Kidney capillary endothelial cell (primary cell): Measurements from ENCODE around the gene APLF.
"Not testable (repeated sequence)": the region's sequence is repeated elsewhere in the genome, so short reads cannot be mapped to it uniquely, and the experiment has no call there.

Experiments
- DNase-seq: peaks from one replicate; pipeline ENCODE4 v3.0.0-alpha.2; 2018; ENCODE audit warnings: low spot score

APLF gene

GRCh38 chr2:68529156-68529555 lies 61.8 kb downstream of the APLF start:
- DNase-seq, result not testable (repeated sequence)

GRCh38 chr2:68529651-68530050 lies 62.3 kb downstream of the APLF start:
- DNase-seq, result not testable (repeated sequence)

- no peak for DNase-seq
These were observed 68.6 kb downstream of the APLF start for GRCh38 chr2:68536000-68536399.

- DNase-seq, result no peak
These were observed 69.6 kb downstream of the APLF start for GRCh38 chr2:68537011-68537410.

GRCh38 chr2:68537809-68538208 lies 70.4 kb downstream of the APLF start:
- no peak for DNase-seq

- DNase-seq, result no peak
These were observed 77.4 kb downstream of the APLF start for GRCh38 chr2:68544811-68545210.

- no peak for DNase-seq
These were observed 81.0 kb downstream of the APLF start for GRCh38 chr2:68548396-68548795.

GRCh38 chr2:68553098-68553497 lies 85.7 kb downstream of the APLF start:
- DNase-seq, result no peak

- not testable (repeated sequence) for DNase-seq
These were observed 88.2 kb downstream of the APLF start for GRCh38 chr2:68555425-68556206.

- DNase-seq, result no peak
These were observed 89.0 kb downstream of the APLF start for GRCh38 chr2:68556381-68556780.

GRCh38 chr2:68558576-68558975 lies 91.2 kb downstream of the APLF start:
- DNase-seq, result no peak

GRCh38 chr2:68559692-68560091 lies 92.3 kb downstream of the APLF start:
- no peak for DNase-seq

- no peak for DNase-seq
These were observed 93.2 kb downstream of the APLF start for GRCh38 chr2:68560545-68560944.

GRCh38 chr2:68561372-68561771 lies 94.0 kb downstream of the APLF start:
- peak; percentile 45 for DNase-seq

GRCh38 chr2:68562934-68563333 lies 95.5 kb downstream of the APLF start:
- DNase-seq, result no peak

- no peak for DNase-seq
These were observed 97.0 kb downstream of the APLF start for GRCh38 chr2:68564426-68564825.

- DNase-seq, result no peak
These were observed 97.9 kb downstream of the APLF start for GRCh38 chr2:68565273-68565672.

- DNase-seq, result peak; percentile 42
These were observed 98.5 kb downstream of the APLF start for GRCh38 chr2:68565858-68566257.

- no peak for DNase-seq
These were observed 99.0 kb downstream of the APLF start for GRCh38 chr2:68566362-68566761.

GRCh38 chr2:68568116-68568515 lies 100.7 kb downstream of the APLF start:
- DNase-seq, result no peak

- DNase-seq, result no peak
These were observed 102.2 kb downstream of the APLF start for GRCh38 chr2:68569604-68570003.

GRCh38 chr2:68570434-68570833 lies 103.0 kb downstream of the APLF start:
- not testable (repeated sequence) for DNase-seq

- no peak for DNase-seq
These were observed 106.9 kb downstream of the APLF start for GRCh38 chr2:68574202-68574791.

GRCh38 chr2:68577183-68577582 lies 109.8 kb downstream of the APLF start:
- peak; percentile 31 for DNase-seq
